Activated T-cell treated with anti-CD3 and anti-CD28 coated beads, Interleukin-2, amount 50 U/mL, for 4 hours (primary cell): Measurements from ENCODE around the gene ATP6V0C. TPM values are rescaled to one million over a fixed set of nuclear protein-coding genes. Genes with fewer than 3 reads are reported as not detected.

Experiments used
- ATAC-seq, 2 donors: fragments of 200-7000 bp; cut with Tn5 transposase; one replicate each; pipeline ENCODE4 v1.10.0; 2021
- DNase-seq: peaks from one replicate; pipeline ENCODE4 v3.0.0-alpha.2; 2020
- H3K27me3 Mint-ChIP-seq: one replicate; pipeline ENCODE4 v1.8.0; 2021; ENCODE audit warnings: low read depth, mixed read lengths
- H3K36me3 Mint-ChIP-seq: one replicate; pipeline ENCODE4 v1.8.0; 2022; ENCODE audit warnings: mixed read lengths; ENCODE audit not compliant: insufficient read depth
- H3K4me1 Mint-ChIP-seq: one replicate; pipeline ENCODE4 v1.8.0; 2021; ENCODE audit warnings: low read depth, mixed read lengths
- H3K4me3 Mint-ChIP-seq: one replicate; pipeline ENCODE4 v1.8.0; 2021; ENCODE audit warnings: mild to moderate bottlenecking, moderate library complexity, mixed read lengths
- H3K9me3 Mint-ChIP-seq: one replicate; pipeline ENCODE4 v1.8.0; 2021; ENCODE audit warnings: mixed read lengths
- total RNA-seq, 3 donors: library from RNA; stranded (reverse); gene quantifications; one replicate each; pipeline ENCODE4 v1.2.1, GENCODE V29; 2021

ATP6V0C gene
- total RNA-seq, 3 donors from 2014 or later = 184 to 198 (median 188) TPM

- peak; percentile 3 for DNase-seq
- Mint-ChIP-seq H3K4me3 (peak overlapping the region; percentile 74), H3K4me1 (peaks cover 53% of the 10 kb centered on the region), H3K27me3 (no peaks in the 10 kb centered on the region), H3K9me3 (no peaks in the 10 kb centered on the region), H3K36me3 (peaks cover 10% of the 10 kb centered on the region)
- ATAC-seq = no peak
These were observed 5.3 kb downstream of the ATP6V0C start for GRCh38 chr16:2518823-2519710.

DNA sequence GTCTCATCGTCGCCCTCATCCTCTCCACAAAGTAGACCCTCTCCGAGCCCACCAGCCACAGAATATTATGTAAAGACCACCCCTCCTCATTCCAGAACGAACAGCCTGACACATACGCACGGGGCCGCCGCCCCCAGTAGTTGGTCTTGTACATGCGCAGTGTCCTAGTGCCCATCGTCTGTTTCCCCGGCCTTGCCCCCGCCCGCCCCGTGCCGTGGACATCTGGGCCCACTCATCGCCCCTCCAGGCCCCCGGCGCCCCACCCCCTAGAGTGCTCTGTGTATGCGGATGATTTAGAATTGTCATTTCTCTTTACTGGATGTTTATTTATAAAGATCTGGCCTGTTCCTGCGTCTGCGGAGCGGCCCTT is 5.9 kb downstream of the ATP6V0C start:
- H3K36me3 Mint-ChIP-seq = peaks cover 16% of the 10 kb centered on the region
- peak overlapping the region; percentile 74 for H3K4me3 Mint-ChIP-seq
- no peaks in the 10 kb centered on the region for H3K9me3 Mint-ChIP-seq
- H3K4me1 Mint-ChIP-seq = peaks cover 59% of the 10 kb centered on the region
- no peak for ATAC-seq
- DNase-seq = peak; percentile 4
- H3K27me3 Mint-ChIP-seq = no peaks in the 10 kb centered on the region

DNA sequence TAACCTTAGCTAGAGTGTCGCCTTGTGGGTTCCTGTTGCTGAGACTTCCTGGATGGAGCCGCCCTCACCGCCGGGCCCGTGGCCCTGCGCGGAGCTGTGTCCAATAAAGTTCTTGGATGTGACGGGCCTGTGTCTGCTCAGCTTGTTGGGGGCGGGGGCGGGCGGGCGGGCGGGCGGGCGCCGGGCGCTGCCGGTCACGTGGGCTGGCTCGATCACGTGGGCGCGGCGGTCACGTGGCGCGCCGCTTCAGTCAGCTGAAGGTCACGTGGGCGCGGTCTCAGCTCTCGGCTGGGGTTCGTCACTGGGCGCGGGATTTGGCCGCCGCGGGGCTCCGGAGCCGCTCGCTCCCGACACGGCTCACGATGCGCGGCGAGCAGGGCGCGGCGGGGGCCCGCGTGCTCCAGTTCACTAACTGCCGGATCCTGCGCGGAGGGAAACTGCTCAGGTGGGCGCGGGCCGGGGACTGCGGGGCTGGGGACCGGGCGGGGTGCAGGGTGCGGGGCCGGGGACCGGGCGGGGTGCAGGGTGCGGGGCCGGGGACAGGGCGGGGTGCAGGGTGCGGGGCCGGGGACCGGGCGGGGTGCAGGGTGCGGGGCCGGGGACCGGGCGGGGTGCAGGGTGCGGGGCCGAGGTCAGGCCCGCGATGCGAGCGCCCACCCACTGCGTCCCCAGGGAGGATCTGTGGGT is 6.5 kb downstream of the ATP6V0C start, which contains the start of gene AMDHD2:
Gene AMDHD2 (plus strand): TSS at position 275 of the 687 bp plus-strand sequence. CDS start 88 bp downstream, at position 363.
- no peaks in the 10 kb centered on the region for H3K9me3 Mint-ChIP-seq
- peak within 1 kb of the TSS; percentile 84 for H3K4me3 Mint-ChIP-seq
- ATAC-seq = peak; percentile 73 to 79
- DNase-seq = peak; percentile 86
- H3K36me3 Mint-ChIP-seq = peaks cover 19% of the 10 kb centered on the region
- peaks cover 57% of the 10 kb centered on the region for H3K4me1 Mint-ChIP-seq
- no peaks in the 10 kb centered on the region for H3K27me3 Mint-ChIP-seq

DNA sequence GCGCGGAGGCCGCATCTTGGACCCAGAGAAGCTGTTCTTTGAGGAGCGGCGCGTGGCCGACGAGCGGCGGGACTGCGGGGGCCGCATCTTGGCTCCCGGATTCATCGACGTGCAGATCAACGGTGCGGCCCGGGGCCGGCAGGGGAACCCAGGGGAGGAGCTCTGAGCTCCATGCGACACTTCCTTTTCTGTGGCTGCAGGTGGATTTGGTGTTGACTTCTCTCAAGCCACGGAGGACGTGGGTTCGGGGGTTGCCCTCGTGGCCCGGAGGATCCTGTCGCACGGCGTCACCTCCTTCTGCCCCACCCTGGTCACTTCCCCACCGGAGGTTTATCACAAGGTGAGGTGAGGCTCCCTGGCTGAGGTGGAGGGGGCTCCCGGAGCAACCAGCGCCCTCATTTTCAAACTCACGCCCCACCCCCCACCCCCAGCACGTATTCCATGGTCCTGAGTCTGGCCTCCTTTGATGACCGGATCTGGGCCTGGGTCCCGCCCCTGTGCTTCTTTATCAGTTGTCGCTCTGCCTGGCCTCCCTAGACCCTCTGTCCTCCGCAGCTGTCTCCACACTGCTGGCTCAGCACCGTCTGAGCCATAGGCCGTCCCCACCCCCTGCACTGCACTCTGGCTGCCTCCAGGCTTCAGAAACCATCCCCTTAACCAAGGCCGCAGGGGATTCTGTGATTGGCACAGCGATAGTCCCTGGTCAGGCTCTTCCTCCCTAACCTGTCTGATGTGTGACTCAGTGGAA is 7.2 kb downstream of the ATP6V0C start:
- DNase-seq (peak; percentile 28), ATAC-seq (peak; percentile 54 to 57)
- Mint-ChIP-seq H3K36me3 (peaks cover 20% of the 10 kb centered on the region), H3K4me1 (peaks cover 50% of the 10 kb centered on the region), H3K9me3 (no peaks in the 10 kb centered on the region), H3K27me3 (no peaks in the 10 kb centered on the region), H3K4me3 (peak overlapping the region; percentile 84)

DNA sequence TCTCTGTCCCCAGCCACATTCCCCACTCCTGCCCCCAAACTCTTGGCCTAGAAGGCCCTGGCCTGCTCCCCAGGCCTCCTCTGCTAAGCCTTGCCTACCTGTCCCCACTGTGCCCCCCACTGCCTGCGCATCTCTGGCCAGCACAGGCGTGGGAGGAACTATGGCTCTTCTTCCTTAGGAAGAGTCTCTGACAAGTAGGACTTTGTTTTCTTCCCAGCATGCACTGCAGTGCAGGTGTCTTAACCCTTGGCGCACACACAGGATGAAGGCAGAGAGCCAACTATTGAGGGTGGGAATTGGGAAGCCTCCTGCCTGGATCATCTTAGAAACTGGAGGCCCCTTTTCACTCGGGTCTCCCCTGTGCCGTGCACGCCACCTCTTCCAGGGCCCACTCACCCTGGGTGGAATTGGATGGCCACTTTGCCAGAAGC is 10.1 kb downstream of the ATP6V0C start:
- Mint-ChIP-seq H3K36me3 (peaks cover 16% of the 10 kb centered on the region), H3K4me1 (peaks cover 25% of the 10 kb centered on the region), H3K9me3 (no peaks in the 10 kb centered on the region), H3K4me3 (no peak overlapping the region), H3K27me3 (no peaks in the 10 kb centered on the region)
- DNase-seq (no peak), ATAC-seq (no peak)

DNA sequence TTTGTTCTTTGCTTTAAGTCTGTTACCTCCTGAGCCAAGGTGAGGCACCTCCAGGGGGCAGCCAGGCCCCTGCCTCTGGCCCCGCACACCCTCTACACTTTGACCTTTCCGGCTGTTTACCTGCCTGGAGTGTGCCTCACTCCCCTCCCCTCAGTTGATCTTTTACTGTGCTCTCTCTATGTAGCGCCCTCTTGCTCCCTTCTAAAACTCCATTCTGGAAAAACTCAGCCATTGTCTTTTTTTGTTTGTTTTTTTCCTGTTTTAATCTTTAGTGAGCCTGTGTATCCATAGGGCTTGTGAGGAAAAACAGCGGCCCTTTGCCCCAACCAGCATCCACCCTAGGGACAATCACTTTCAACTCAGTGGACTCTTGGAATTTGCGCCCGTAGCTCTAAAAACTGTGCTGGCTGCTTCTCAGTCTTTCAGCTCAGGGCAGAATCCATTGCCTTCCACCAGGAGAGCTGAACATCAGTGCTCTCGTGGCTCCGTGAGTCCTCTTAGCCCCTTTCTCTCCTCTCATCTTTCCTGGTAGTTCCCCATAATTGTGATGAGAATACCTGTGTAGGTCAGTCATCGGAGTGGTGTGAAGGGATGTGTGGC is 10.7 kb downstream of the ATP6V0C start:
- peaks cover 16% of the 10 kb centered on the region for H3K36me3 Mint-ChIP-seq

GRCh38 chr16:2526135-2526534 is 12.4 kb downstream of the ATP6V0C start:
- no peaks in the 10 kb centered on the region for H3K27me3 Mint-ChIP-seq
- no peak overlapping the region for H3K4me3 Mint-ChIP-seq
- peaks cover 12% of the 10 kb centered on the region for H3K36me3 Mint-ChIP-seq
- DNase-seq (no peak), ATAC-seq (no peak)
- peaks cover 16% of the 10 kb centered on the region for H3K4me1 Mint-ChIP-seq
- no peaks in the 10 kb centered on the region for H3K9me3 Mint-ChIP-seq

More for the DNA sequence above, 10.7 kb downstream of the ATP6V0C start:
- ATAC-seq (no peak), DNase-seq (no peak)
- H3K27me3 Mint-ChIP-seq = no peaks in the 10 kb centered on the region
- no peak overlapping the region for H3K4me3 Mint-ChIP-seq
- H3K9me3 Mint-ChIP-seq = no peaks in the 10 kb centered on the region
- H3K4me1 Mint-ChIP-seq = peaks cover 21% of the 10 kb centered on the region

DNA sequence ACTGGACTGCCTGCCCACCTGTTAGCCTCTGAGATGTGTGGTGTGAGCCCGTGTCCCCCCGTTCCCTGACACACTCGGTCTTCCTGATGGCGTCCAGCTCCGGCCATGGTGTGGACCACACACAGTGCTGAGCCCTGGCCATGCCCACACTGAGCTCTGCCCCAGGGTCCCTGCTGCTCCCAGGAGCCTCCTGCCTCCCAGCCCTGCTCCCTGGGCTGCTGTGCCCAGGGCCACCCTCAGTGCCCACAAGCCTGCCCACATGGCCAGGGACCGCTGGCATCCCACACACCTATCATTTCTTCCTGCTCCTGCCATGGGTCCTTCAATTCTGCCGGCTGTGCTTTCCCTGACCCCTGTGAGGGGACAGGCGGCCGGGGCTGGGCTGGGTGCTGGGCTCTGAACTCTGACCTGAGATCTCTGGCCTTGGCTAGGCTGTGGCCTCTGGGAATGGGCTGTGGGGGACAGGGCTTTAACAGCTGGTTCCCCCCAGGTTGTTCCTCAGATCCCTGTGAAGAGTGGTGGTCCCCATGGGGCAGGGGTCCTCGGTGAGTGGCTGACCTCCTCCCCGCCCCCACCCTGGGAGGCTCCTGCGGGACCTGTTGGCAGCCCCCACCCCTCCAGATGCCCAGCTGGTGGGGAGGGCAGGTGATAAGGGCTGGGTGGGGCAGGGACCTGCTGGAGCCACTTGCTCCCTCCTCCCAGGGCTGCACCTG is 13.5 kb downstream of the ATP6V0C start:
- no peak for ATAC-seq
- Mint-ChIP-seq H3K36me3 (peaks cover 12% of the 10 kb centered on the region), H3K4me1 (peaks cover 17% of the 10 kb centered on the region)

DNA sequence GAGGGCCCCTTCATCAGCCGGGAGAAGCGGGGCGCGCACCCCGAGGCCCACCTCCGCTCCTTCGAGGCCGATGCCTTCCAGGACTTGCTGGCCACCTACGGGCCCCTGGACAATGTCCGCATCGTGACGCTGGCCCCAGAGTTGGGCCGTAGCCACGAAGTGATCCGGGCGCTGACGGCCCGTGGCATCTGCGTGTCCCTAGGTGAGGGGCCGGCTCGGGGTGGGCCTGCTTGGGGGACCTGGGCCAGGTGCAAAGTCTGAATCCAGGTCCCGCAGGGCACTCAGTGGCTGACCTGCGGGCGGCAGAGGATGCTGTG is 14.0 kb downstream of the ATP6V0C start:
- peaks cover 19% of the 10 kb centered on the region for H3K4me1 Mint-ChIP-seq
- no peaks in the 10 kb centered on the region for H3K27me3 Mint-ChIP-seq
- no peak overlapping the region for H3K4me3 Mint-ChIP-seq
- H3K36me3 Mint-ChIP-seq = peaks cover 12% of the 10 kb centered on the region
- no peak for ATAC-seq
- peak; percentile 4 for DNase-seq
- H3K9me3 Mint-ChIP-seq = no peaks in the 10 kb centered on the region

More for the DNA sequence above, 13.5 kb downstream of the ATP6V0C start:
- H3K9me3 Mint-ChIP-seq = no peaks in the 10 kb centered on the region
- H3K4me3 Mint-ChIP-seq = no peak overlapping the region
- DNase-seq = no peak
- no peaks in the 10 kb centered on the region for H3K27me3 Mint-ChIP-seq

DNA sequence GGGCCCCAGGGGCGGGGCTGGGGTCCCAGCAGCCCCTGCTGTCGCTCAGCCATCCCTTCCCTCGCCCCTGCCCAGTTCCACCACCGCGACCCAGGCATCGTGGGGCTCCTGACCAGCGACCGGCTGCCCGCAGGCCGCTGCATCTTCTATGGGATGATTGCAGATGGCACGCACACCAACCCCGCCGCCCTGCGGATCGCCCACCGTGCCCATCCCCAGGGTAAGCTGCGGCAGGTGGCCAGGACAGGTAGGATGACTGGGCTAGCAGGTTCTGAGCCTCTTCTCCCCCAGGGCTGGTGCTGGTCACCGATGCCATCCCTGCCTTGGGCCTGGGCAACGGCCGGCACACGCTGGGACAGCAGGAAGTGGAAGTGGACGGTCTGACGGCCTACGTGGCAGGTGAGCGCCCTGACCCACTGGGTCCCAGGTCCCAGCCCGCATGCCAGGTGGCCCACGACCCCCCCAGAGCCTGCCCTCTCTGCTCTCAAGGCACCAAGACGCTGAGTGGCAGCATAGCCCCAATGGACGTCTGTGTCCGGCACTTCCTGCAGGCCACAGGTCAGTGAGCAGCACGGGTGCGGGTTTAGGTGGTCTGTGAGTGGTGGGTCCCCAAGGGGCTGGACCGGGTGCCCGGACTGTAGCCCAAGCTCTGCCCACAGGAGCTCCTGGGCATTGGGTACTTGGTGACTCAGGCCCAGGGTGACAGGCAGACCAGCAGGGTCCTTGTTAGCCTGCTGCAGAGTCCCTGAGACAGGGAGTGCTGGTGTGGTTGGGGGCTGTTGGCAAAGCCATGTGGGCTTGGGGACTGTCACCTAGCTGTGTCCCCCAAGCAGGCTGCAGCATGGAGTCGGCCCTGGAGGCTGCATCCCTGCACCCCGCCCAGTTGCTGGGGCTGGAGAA is 14.7 kb downstream of the ATP6V0C start:
- peaks cover 12% of the 10 kb centered on the region for H3K36me3 Mint-ChIP-seq
- peak; percentile 4 for DNase-seq

GRCh38 chr16:2529061-2529931 is 15.5 kb downstream of the ATP6V0C start:
- H3K9me3 Mint-ChIP-seq = no peaks in the 10 kb centered on the region
- DNase-seq (peak; percentile 4), ATAC-seq (no peak)
- no peaks in the 10 kb centered on the region for H3K27me3 Mint-ChIP-seq
- H3K4me1 Mint-ChIP-seq = peaks cover 19% of the 10 kb centered on the region
- no peak overlapping the region for H3K4me3 Mint-ChIP-seq
- peaks cover 10% of the 10 kb centered on the region for H3K36me3 Mint-ChIP-seq

More for the DNA sequence above, 14.7 kb downstream of the ATP6V0C start:
- Mint-ChIP-seq H3K27me3 (no peaks in the 10 kb centered on the region), H3K9me3 (no peaks in the 10 kb centered on the region), H3K4me1 (peaks cover 21% of the 10 kb centered on the region), H3K4me3 (no peak overlapping the region)
- ATAC-seq = no peak
